Measurements from ENCODE around the gene ARHGAP26.

ARHGAP26 gene

DNA sequence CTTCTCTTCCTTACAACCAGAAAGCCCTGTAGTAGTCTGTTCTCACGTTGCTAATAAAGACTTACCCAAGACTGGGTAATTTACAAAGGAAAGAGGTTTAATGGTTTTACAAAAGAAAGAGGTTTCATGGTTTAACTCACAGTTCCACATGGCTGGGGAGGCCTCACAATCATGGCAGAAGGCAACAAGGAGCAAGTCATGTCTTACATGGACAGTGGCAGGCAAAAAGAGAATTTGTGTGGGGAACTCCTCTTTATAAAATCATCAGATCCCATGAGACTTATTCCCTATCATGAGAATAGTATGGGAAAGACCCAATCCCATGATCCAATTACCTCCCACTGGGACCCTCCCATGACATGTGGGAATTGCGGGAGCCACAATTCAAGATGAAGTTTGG, 468.4 kb downstream of the ARHGAP26 start:
- H3K4me3 ChIP-seq = no peak overlapping the region
- H3K27ac ChIP-seq = no peak overlapping the region
- TF ChIP-seq, protein P1, sequence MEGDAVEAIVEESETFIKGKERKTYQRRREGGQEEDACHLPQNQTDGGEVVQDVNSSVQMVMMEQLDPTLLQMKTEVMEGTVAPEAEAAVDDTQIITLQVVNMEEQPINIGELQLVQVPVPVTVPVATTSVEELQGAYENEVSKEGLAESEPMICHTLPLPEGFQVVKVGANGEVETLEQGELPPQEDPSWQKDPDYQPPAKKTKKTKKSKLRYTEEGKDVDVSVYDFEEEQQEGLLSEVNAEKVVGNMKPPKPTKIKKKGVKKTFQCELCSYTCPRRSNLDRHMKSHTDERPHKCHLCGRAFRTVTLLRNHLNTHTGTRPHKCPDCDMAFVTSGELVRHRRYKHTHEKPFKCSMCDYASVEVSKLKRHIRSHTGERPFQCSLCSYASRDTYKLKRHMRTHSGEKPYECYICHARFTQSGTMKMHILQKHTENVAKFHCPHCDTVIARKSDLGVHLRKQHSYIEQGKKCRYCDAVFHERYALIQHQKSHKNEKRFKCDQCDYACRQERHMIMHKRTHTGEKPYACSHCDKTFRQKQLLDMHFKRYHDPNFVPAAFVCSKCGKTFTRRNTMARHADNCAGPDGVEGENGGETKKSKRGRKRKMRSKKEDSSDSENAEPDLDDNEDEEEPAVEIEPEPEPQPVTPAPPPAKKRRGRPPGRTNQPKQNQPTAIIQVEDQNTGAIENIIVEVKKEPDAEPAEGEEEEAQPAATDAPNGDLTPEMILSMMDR (IDR thresholded peaks at IDR 0.05) = no peak
- no peak for DNase-seq (ENCODE audit: low spot score)

DNA sequence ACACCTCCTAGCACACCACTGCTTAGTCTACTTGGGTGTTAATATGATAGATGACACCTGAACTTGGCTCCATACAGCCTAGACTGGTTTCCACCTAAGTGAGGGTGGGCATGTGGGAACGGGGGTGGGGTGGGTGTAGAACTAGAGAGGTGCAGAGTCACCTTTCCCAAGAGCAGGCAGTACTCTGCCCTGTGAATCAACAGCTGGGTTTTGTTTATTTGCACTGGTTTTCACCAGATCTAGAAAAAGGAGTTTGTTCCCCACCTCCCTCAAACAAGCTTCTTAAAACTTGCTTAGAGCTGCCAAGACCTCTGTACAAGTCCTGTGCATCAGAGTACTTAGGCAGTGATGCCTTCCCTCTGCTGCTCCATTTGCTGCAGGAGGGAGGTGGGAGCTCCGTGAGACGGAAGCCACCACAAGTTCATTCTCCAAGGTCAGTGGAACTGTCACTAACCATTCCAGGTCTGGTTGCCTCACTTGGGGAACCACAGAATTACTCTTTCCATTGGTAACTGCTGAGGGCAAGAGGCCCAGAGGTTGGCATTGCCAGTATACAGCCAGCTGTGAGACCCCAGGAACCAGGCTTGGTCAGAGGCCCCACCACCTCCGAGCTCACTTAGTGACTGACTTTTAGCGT, 469.8 kb downstream of the ARHGAP26 start:
- no peak for DNase-seq (ENCODE audit: low spot score)
- Histone ChIP-seq H3K27ac (no peak overlapping the region), H3K4me3 (no peak overlapping the region)
- TF ChIP-seq, protein P1 (IDR thresholded peaks at IDR 0.05) = no peak

DNA sequence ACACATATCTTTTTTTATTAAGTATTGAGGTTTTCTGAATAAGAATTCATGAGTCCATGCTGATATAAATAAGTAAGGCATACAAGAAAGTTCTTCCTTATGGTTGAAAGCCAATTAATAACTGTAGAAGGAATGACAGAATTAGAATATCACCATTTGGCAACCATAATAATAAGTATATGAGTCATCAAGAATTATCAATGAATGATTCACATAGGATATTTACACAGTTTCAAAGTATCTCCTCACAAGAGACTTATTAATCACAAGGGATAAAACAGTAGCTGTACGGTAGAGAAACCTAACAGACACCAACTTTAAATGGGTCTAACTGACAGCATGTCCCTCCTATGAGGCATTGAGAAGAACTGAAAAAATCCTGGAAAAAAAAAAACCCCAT, 471.7 kb downstream of the ARHGAP26 start:
- Histone ChIP-seq H3K27ac (no peak overlapping the region), H3K4me3 (no peak overlapping the region)
- TF ChIP-seq, protein P1 (IDR thresholded peaks at IDR 0.05) = no peak
- DNase-seq (ENCODE audit: low spot score) = no peak

DNA sequence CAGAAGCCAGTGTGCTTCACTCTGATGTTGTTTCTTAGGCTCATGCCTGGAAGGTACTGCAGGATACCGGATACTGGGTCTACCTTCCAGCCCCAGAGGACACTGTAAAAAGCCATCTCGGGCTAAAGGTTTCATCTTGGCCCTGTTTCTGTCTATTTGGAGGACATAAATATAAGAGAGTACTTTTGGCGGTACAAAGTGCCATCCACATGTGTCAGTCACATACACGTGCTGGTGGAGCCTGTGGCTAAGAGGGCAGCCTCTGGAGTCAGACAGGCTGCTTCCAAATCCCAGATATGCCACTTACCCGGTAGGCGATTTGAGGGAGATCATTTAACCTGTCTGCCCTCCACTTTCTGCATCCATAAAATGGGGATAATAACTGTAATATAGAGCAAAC, 472.9 kb downstream of the ARHGAP26 start:
- DNase-seq (ENCODE audit: low spot score) = no peak
- Histone ChIP-seq H3K4me3 (peak overlapping the region; percentile 54), H3K27ac (peak overlapping the region in 1 of 2 donors; percentile 87)
- TF ChIP-seq, protein P1 (IDR thresholded peaks at IDR 0.05) = no peak

DNA sequence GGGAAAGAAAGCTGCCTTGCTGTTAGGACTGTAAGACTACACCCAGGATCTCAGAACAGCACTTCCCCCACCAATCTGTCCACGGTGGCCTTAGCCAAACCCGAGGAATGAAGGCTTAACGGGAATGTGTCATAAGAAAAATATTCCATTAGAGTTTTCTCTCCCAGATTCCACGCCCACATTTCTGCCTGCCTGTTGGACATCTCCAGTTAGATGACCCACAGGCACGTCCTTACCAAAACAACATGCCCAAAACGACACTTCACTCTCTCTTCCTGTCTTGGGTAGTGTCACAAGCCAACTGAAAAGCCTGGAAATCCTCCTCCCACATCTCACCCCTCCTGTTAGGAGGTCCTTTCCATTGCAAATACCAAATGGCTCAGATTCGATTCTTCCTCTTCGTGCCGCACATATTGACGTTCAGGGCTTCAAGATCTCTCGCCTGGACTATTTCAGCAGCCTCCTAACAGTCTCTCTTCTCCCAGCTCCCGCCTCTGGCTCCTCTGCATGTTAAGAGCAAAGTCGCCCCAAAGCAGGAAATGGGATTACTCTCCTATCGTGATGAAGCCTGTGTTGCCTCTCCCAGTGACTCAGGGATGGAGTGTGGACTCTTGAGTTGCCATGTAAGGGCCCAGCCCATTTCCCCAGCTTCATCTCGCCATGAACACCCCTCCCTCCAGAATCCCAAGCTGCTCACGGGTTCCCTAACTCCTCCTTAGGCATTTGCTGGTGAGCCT, 474.0 kb downstream of the ARHGAP26 start:
- TF ChIP-seq, protein P1 (IDR thresholded peaks at IDR 0.05) = no peak
- Histone ChIP-seq H3K4me3 (peak overlapping the region; percentile 54), H3K27ac (peak overlapping the region; percentile 58 to 87)
- DNase-seq (ENCODE audit: low spot score) = peak; percentile 87

DNA sequence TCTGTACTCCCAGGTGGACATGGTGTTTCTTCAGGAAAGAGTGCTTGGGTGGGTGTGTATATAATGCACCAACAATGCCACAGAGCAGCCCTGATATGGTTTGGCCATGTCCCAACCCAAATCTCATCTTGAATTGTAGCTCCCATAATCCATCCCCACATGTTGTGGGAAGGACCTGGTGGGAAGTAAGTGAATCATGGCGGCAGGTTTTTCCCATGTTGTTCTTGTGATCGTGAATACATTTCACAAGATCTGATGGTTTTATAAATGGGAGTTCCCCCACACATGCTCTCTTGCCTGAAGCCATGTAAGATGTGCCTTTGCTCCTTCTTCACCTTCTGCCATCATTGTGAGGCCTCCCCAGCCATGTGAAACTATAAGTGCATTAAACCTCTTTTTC, 474.8 kb downstream of the ARHGAP26 start:
- Histone ChIP-seq H3K4me3 (no peak overlapping the region), H3K27ac (peak overlapping the region in 1 of 2 donors; percentile 87)
- DNase-seq (ENCODE audit: low spot score) = no peak
- TF ChIP-seq, protein P1 (IDR thresholded peaks at IDR 0.05) = no peak
